OCI-LY3 (cell line): Measurements from ENCODE around the gene TSPAN33.
A peak's percentile ranks its signal among the peaks of the same experiment; 100 is the strongest.

Source experiments
- CTCF ChIP-seq: fragments of 200-600, 300-600 bp; sonication (generic); IDR thresholded peaks from 2 replicates; pipeline ENCODE4 v1.5.1; 2014; ENCODE audit warnings: antibody characterized with exemption, low read length, low read depth
- EZH2phosphoT487 ChIP-seq: fragments of 200-600 bp; shearing (Covaris generic); IDR thresholded peaks from 2 replicates; pipeline ENCODE4 v1.6.1; 2018; ENCODE audit warnings: antibody characterized with exemption, mixed run types, low read depth

GRCh38 chr7:129163875-129164544 is 19.5 kb downstream of the TSPAN33 start:
- TF ChIP-seq CTCF (peak; percentile 84), EZH2phosphoT487 (no peak)
